GM12874 (cell line): ENCODE results near the gene DMWD.

Source experiments
- TF ChIP-seq, protein P1 (sequence below): IDR thresholded peaks from 2 replicates; pipeline ENCODE4 v1.5.1; 2011; ENCODE audit warnings: low read depth, mild to moderate bottlenecking, control low read depth, low read length, moderate library complexity; ENCODE audit not compliant: insufficient read depth

DMWD gene

DNA sequence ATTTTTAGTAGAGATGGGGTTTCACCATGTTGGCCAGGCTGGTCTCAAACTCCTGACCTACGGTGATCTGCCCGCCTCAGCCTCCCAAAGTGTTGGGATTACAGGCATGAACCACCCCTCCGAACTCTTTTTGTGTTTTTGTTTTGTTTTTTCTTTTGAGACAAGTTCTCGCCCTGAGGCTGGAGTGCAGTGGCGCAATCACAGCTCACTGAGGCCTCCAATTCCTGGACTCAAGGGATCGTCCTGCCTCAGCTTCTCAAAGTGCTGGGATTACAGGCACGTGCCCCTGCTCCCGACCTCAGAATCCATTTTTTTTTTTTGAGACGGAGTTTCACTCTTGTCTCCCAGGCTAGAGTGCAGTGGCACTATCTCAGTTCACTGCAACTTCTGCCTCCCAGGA is 35.0 kb downstream of the DMWD start:
- TF ChIP-seq, protein P1, sequence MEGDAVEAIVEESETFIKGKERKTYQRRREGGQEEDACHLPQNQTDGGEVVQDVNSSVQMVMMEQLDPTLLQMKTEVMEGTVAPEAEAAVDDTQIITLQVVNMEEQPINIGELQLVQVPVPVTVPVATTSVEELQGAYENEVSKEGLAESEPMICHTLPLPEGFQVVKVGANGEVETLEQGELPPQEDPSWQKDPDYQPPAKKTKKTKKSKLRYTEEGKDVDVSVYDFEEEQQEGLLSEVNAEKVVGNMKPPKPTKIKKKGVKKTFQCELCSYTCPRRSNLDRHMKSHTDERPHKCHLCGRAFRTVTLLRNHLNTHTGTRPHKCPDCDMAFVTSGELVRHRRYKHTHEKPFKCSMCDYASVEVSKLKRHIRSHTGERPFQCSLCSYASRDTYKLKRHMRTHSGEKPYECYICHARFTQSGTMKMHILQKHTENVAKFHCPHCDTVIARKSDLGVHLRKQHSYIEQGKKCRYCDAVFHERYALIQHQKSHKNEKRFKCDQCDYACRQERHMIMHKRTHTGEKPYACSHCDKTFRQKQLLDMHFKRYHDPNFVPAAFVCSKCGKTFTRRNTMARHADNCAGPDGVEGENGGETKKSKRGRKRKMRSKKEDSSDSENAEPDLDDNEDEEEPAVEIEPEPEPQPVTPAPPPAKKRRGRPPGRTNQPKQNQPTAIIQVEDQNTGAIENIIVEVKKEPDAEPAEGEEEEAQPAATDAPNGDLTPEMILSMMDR: no peak

DNA sequence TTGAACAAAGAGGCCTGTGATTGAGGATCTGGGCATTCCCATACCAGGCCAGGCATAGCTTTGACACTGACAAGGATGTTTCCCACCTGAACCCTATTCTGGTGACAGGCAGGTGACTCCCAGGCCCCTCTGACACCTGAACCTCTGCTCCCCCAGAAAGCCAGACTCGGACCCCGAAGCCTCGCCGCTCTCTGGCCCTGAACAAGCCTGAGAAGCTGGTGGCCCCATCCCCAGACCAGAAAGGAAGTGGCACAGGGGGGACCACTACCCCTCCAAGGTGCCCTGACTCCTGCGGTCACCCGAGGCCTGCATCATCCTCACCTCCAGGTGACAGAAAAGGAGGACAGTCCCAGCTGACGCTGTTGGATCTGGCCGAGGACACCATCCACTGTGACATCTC is 38.3 kb downstream of the DMWD start:
- TF ChIP-seq, protein P1: no peak

- TF ChIP-seq, protein P1: 0 out of 2 replicates have a peak, but pooled peaks have one; percentile 5
These were observed 39.1 kb downstream of the DMWD start for GRCh38 chr19:45753548-45753947.

DNA sequence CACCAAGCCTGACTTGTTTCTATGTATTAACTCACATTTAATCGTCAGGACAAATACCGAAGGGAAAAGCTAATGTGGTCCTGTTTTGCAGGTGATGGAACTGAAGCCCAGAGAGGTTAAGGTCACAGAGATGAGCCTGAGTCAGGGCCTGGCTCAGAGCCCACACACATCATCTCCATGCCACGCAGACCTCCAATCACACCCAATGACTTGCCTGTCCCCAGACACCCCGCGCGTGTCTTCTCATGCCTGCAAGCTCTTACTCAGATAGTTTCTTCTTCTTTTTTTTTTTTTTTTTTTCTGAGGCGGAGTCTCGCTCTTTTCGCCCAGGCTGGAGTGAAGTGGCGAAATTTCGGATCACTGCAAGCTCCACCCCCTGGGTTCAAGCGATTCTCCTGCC is 40.0 kb downstream of the DMWD start:
- TF ChIP-seq, protein P1: no peak

DNA sequence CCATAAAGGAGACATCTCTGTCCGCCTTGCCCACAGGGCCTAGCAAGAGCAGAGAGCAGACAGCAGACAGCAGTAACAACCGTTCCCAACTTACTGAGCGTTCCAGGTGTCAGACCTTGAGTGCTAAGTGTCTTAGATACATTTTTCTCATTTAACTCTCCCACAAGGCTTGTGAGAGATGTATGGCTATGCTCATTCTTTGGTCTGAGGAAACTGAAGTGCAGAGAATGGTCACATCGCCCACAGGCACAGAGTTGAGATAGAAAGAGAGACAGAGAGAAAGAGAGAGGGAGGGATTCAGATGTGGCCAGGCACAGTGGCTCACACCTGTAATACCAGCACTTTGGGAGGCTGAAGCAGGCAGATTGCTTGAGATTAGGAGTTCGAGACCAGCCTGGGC is 45.1 kb downstream of the DMWD start:
- TF ChIP-seq, protein P1: no peak

DNA sequence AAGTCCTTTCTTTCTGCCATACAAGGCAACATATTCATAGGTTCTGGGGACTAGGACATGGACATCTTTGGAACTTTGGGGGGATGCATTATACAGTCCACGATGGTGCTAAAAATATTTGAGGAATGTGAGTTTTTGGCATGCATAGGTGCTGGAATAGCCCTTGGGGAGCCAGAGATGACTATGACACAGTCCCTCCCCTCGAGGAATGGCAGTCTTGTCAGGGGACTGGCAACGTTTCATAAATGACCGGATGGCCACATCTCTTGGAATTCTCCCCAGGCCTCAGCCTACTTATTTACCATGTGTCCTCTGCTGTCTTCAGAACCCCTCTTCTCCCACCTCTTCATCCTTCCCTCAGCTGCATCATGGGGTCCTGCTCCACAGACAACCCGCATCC is 45.8 kb downstream of the DMWD start:
- TF ChIP-seq, protein P1: no peak

- TF ChIP-seq, protein P1: no peak
These were observed 47.0 kb downstream of the DMWD start for GRCh38 chr19:45745606-45746005.

GRCh38 chr19:45742969-45743368 is 49.7 kb downstream of the DMWD start:
- TF ChIP-seq, protein P1: no peak
